ENCODE data around the gene PKP3.

GRCh38 chr11:356610-357009 is 37.4 kb upstream of the PKP3 start:
- TF ChIP-seq POLR2A (IDR thresholded peaks at IDR 0.05) (no peak), CTCF (IDR thresholded peaks at IDR 0.05) (no peak)

Data from testis (tissue), 2 donors.